Activated T-cell treated with anti-CD3 and anti-CD28 coated beads for 4 hours (primary cell): Measurements from ENCODE around the gene DNAJB6.
"Not testable (repeated sequence)": the region's sequence is repeated elsewhere in the genome, so short reads cannot be mapped to it uniquely, and the experiment has no call there.

Experiments used
- DNase-seq: peaks from one replicate; pipeline ENCODE4 v3.0.0-alpha.2; 2020

The DNAJB6 gene

DNA sequence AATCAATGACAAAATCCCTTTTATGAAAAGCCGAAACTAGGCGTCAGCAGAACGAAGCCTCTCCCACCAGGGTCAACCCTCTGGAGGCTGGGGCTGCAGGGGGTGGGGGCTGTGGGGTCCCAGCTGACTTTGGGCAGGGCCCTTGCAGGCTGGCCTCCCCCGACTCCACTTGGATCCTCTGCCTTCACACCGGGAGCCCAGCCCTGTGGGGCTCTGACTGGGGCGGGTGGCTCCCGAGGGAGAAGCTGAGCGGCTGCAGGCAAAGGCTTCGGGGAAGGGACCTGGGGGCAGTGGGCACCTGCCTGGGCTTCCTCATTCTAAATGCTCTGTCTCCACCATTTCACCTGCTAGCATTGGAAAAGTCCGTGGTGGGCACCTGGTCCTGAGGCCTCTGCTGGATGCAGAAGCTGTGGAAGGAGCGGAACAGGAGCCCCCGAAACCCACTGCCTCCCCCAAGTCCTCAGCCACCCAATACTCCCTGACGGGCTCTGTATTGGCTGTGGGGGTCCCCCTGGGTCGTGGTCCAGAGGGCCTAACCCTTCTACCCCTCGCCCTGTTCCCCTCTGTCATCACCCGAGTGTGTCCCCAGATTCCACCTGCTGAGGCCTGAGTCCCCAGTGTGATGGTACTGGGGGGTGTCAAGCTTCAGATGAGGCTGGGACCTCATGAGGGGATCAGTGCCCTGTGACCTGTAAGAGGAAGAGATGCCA, 108.6 kb downstream of the DNAJB6 start:
- DNase-seq = no peak

DNA sequence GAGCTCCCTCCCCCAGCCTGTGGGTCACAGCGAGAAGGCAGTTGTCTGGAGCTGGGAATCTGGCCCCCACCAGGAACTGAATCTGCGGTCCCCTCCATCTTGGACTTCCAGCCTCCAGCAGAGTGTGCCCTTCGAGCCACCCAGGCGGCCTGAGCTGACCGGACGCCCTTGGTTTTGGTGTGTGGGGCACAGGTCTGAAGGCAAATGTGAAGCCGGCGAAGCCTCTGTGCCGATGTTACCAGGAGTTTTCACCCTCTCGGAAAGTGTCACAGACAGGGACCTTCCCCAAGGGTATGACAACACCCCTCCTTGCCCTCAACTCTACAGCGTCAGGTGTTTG, 109.1 kb downstream of the DNAJB6 start:
- DNase-seq = no peak

DNA sequence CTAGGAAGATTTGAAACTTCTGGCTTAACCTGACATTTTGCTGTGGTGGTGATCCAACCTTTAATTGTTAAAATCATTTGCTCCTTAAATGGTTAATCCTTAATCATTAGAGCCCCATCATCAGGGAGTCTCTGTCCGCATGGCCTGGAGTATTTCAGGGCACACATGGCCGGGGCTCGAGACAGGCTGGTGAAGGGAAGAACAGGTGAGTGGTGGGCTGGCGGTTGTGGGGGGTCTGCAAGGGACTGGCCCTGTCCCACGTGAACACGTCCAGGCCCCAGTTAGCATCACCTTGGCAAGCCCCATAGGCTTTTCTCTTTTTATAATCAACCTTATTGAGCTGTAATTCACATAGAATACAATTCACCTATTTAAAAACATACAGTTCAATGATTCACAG, 109.5 kb downstream of the DNAJB6 start:
- no peak for DNase-seq

DNA sequence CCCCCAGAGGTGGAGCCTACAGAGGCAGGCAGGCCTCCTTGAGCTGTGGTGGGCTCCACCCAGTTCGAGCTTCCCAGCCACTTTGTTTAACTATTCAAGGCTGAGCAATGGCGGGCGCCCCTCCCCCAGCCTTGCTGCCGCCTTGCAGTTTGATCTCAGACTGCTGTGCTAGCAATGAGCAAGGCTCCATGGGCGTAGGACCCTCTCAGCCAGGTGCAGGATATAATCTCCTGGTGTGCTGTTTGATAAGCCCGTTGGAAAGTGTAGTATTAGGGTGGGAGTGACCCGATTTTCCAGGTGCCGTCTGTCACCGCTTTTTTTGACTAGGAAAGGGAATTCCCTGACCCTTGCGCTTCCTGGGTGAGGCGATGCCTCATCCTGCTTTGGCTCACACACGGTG, 117.2 kb downstream of the DNAJB6 start:
- not testable (repeated sequence) for DNase-seq

DNA sequence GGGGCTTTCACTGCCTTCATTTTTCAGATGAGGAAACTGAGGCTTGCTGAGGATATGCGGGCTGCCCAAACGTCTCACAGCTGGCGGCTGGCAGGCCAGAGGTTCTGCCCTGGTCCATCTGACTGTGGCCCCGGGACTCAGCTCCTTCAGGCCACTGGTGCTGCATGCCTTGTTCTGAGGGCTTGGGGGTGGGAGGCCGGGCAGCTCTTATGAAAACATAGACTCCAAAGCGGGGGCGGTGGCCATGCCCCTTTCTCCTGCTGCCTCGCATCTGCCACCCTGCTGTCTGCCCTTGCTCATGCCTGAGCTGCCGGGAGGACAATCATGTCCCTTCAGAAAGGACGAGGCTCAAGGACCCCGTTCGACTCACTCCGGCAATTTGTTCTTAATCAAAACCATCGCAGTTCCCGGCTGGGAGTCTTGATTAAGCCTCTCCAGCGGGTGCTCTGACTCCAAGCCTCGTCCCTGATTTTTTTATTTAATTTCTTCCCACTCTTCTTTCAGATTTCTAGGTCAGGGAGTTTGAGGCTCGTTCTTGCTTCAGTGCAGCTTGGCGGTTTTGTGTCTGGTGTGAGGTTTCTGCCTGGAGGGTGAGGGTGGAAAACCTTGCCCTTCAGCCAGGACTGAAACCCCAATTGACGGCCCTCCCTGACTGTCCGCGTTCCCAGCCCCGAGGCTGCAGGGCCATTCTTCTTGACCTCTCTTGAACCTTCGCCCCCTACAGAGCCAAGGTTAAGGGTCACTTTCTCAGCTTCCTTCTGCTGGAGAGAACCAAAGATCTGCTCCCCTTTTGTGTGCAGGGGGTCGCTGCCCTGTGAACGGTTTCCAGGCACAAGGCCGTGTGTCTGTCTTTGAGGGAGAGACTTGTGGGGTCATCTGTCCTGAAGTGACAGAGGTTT, 120.8 kb downstream of the DNAJB6 start:
- DNase-seq = no peak

DNA sequence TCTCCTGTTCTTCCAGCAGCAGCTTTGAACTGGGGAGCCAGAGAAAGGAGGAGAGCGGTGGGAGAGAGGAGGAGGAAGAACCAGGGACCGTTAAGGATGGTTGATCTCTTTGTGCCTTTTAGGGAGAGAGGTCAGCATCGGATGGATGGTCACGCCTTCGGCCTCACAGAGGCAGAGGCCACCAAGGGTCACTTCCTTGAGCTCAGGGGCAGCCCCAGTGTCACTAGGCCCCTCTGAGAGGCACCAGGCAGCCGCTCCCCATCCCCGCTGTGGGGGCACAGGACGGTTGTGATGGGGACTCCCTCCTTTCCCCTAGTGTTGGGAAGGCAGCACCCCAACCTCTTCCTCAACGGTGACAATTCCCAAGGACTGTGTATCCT, 121.4 kb downstream of the DNAJB6 start:
- no peak for DNase-seq

DNA sequence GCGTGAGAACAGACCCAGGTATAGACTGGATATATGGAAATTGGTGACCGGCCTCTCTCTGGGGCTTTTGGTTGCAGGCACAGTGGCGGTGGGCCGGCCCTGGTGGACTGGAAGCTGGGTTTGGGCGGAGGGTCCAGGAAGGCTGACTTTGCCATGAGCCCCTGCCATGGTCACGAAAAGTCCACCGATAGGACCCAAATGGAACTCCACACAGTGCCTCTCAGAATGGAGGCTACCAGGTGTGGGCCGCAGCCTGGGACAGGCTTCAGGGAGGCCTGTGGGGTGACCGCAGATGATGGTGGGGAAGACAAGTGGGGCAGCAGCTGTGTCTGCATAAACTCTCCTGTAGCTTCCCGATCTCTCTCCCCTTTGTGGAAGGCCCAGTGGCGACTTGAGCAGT, 123.2 kb downstream of the DNAJB6 start:
- DNase-seq = no peak

DNA sequence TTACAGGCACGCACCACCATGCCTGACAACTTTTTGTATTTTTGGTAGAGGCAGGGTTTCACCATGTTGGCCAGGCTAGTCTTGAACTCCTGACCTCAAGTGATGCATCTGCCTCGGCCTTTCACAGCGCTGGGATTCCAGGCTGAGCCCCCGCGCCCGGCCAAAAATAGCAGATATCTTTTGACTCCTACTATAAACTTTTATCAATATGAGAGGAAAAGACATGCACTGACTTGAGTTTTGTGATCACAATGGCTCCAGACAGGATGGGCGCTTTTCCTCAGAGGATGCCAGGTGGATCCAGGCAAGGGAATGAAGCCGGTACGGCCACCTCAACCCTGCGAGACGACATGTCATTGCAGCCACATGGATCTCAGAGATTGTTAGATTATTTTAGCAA, 123.9 kb downstream of the DNAJB6 start:
- no peak for DNase-seq

DNA sequence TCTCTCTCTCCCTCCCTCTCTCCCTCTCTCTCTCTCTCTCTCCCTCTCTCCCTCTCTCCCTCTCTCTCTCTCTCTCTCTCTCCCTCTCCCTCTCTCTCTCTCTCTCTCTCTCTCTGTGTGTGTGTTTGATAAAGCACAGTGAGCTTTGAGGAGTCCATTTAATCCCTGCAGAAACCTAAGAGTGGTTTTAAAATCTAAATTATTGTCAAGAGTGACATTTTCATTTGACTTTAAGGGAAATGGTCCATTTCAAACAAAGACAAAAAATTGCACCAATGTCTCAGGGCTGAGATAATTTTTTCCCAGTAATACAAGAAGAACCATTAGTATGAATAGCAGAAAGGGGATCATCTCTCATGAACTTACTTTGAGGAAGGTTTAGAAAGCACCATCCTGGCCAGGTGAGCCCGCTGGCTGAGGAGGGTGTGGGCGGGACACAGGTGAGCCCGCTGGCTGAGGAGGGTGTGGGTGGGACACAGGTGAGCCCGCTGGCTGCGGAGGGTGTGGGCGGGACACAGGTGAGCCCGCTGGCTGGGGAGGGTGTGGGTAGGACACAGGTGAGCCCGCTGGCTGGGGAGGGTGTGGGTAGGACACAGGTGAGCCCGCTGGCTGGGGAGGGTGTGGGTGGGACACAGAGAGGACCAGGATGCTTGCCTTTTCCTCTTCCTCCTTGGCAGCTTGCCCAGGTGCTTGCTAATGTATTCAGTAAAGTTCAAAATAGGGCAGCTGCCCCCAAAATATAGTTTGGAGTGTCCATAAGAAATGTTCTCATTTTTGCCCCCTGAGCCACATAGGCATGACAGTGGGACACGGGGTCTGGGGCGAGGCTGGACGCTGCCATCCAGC, 125.0 kb downstream of the DNAJB6 start:
- no peak for DNase-seq

DNA sequence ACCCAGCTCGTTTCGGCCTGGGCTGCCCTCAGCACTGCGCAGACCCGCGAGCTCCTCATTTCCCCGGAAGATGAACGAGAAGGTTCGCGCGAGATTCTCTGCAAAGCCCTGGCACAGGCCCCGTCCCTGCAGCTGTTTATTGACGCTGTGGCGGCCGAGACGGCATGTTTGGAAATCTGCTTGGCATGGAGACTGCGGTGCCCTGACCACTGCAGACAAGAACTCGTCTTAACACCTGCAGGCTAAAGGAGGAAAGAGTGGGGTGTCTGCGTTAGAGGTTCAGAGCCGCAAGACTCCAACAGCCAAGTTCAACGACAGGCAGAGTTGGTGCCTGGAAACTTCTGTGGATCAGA, 125.6 kb downstream of the DNAJB6 start:
- DNase-seq = no peak

DNA sequence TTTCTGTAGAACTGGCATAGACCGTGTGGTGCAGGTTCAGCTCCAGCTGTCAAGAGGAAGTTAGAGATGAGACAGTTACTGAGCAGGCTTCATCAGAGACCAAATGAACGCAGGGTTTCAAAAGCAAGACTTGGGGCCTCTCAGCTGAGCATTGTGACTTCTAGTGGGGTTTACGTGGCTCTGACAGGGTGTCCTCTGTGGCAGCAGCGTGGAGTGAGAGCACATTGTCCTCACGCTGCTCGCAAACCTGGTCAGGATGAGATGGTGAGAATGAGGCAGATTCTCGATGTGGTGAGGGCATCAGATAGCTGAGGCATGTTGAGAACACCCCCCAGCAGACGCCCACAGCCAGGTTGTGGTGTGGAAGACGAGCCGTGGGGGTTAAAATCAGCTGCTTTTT, 126.0 kb downstream of the DNAJB6 start:
- no peak for DNase-seq

DNA sequence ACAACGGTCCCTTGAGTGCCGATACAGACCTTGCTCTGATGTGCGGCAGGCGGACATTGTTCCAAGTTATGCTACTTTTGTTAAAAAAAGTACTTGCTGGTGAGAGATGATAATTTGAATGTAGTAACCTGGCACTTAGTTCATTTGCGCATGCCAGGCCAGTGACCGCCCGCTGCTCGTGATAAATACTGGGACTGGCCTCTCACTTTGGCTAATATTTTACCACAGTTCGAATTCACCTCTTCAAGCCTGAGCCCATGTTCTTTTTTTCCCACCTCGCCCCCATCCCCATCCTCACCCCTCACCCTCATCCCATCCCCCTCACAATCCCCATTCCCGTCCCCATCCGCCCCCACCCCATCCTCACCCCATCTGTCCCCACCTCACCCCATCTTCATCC, 126.4 kb downstream of the DNAJB6 start:
- DNase-seq = no peak

DNA sequence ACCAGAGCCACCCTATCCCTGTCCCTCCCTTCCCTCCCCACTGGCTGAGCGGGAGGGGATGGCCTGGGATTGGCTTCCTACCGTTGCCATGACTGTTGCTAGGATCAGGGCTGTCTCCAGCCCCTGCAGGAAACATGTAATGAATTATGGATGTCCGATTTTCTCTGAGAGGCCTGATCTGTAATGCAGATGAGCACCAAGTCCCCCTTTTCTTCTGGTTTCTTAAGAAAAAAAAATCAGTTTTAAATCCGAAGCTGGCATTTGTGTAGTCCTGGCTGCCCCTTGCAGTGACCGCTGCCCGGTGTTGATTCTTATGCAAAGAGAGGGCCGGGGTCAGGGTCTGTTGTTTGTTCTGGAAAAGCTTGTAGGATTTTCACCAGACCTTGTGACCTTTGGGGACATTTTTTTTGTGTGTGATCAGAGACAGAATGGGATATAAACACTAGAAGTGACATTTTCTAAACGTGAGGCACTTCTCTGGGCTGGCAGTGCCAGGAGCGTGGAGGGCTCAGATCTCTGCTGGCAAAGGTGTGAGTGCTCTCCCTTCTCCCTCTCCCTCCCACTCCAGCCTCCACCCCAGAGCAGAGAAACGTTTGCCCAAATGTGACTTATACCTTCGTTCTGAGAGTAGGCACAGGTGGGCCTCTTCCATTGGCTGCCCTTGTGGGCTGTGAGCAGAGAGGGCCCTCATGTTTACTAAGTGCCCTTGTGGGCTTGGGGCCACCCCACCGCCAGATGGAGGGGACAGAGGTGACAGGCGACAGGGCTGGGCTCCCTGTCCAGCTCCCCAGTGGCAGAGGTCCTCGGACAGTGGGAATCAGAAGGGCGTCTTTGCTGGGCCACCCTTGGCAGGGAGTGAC, 127.5 kb downstream of the DNAJB6 start:
- no peak for DNase-seq

DNA sequence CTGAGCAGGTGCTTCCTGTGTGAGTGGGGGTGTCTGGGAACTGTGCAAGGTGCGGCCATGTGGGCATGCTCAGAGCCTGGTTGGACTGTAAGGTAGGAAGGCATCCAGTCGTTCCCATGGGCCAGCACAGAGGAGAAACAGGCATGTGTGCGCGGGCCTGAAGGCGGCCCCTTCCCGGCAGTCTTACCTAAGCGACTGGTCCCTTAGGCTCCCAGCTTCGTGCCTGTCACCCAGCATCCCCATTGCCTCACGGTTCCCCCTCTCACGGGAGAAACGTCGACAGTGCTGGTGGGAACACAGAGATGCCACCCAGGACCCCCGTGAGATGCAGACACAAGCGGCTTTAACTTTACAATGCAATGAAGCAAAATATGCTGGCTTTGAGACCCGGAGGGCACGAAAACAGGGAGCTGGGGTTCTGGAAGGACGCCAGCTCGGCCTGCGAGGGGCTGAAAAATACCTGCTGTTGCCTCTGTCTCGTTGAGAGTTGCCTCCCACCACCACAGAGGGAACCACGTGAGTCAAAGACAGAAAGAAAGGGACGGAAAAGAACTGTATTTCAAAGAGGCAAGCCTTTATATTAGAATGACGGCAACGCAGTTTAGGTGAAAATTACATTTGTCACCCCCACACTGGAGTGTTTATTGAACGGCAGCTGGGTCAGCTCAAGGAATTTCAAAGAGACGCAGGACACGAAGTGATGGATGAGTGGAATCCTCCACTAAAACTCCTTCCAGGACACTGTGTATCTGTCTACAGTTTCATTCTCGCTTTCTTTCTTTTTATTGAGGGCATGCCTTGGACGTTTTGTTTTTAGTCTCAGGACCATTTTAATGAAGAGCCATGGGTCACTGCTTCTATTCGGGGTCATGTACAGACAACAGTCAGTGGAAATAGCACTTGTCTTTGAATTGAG, 128.4 kb downstream of the DNAJB6 start:
- DNase-seq = no peak

DNA sequence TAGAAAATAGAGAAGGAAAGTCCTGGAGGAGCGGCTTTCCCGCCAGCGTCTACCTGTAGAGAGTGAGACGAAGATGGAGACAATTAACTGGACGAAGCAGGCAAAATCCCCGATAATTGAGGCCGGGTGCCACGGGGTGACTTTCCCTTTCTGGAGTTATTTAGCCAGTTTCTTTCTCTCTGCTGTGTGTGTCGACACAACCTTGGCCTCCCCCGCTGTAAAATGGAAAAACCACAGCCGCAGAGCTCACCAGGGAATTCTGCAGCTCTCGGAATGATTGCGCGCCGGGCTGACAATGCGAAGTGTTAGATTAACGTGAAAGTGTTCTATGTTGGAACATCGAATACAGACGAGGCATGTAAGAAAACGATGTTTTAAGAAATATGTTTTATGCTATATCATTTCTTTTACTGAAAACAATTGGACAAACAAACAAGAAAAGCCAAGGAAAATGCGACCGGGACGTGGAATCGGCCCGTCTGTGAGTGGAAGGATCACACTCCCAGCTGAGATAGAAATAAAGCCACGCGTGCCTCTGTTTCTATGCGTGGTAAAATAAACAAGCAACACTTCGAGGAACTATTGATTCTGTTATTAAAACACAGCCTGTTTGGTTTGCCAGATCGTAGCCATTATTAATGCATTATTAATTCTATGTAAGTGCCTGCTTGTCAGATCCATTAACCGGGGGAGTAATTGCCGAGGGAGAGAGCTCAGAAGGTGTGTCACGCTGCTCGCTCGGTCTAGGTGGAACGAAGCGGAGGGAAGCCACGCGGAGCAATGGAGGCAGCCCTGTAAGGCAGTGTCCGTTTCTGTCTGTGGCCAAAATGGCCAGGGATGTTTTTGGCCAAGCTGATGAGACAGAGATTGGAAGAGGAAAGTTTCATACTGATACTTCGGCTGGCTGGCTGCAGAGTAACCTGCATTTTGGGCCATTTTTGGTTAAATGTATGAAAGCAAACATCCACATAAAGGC, 129.4 kb downstream of the DNAJB6 start:
- DNase-seq = no peak

DNA sequence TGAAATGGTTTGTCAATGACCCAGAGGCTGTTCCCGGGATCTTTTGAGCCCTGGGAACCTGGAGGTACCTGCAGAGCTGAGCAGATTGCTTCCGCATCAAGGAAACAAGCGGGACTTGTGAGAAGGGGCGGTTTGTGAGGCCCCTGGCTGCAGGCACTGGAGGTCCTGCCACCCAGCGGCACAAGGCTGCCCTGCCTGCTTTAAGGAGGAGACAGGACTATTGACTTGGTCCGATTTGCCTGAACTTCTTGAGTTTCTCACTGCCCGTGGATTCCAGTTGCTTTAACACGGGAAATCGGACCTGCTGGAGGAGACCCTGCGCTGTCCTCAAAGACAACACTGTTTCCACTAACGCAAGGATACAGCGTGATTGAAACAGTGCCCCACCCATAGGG, 130.1 kb downstream of the DNAJB6 start:
- no peak for DNase-seq
